H1 (cell line): ENCODE measurements around the gene EDA. TPM values are rescaled to one million over a fixed set of nuclear protein-coding genes. Genes with fewer than 3 reads are reported as not detected.

Experiments used
- CTCF ChIA-PET: fragments of 300-600 bp; sonication (Branson Sonifier 250); formaldehyde crosslinking; loops from one replicate; lab custom pipeline; 2021; ENCODE audit not compliant: partially characterized antibody; lab: Charles Lee
- POLR2A ChIA-PET: fragments of 300-600 bp; sonication (Branson Sonifier 250); formaldehyde crosslinking; loops from one replicate; lab custom pipeline; 2021; ENCODE audit warnings: inconsistent platforms; ENCODE audit not compliant: partially characterized antibody; lab: Charles Lee
- DNase-seq, 2 experiments: peaks; one replicate each; pipeline versions ENCODE4 v3.0.0 to v3.0.0-alpha.2; 2010 to 2022; ENCODE audit warnings: low spot score in 2 of 2, low read depth in 1 of 2, mixed read lengths in 1 of 2
- FAIRE-seq: peaks from 2 replicates; lab custom pipeline; 2011; peaks lifted over from hg19 to GRCh38; lab: Jason Lieb, UNC
- H2AFZ ChIP-seq: 2 replicates; pipeline ENCODE4 v1.8.1; 2012; ENCODE audit warnings: low read length, inconsistent platforms
- H2AK5ac ChIP-seq: 2 replicates; pipeline ENCODE4 v1.6.1; 2013; ENCODE audit warnings: low read depth, low read length
- H2BK120ac ChIP-seq: replicated peaks from 2 replicates; pipeline ENCODE3; 2013; ENCODE audit warnings: low read depth, low read length, inconsistent platforms
- H2BK12ac ChIP-seq: 2 replicates; pipeline ENCODE4 v1.6.1; 2013; ENCODE audit warnings: low read depth, low read length
- H2BK15ac ChIP-seq: 2 replicates; pipeline ENCODE4 v1.6.1; 2013; ENCODE audit warnings: low read length
- H2BK20ac ChIP-seq: 2 replicates; pipeline ENCODE4 v1.6.1; 2013; ENCODE audit warnings: low read length
- H2BK5ac ChIP-seq: 2 replicates; pipeline ENCODE4 v1.6.1; 2013; ENCODE audit warnings: low read depth, low read length
- H3K14ac ChIP-seq: 2 replicates; pipeline ENCODE4 v1.6.1; 2013; ENCODE audit warnings: inconsistent platforms; ENCODE audit not compliant: insufficient read length
- H3K18ac ChIP-seq: 2 replicates; pipeline ENCODE4 v1.6.1; 2013; ENCODE audit warnings: low read length; ENCODE audit errors: extremely low read depth
- H3K23ac ChIP-seq: 2 replicates; pipeline ENCODE4 v1.6.1; 2013; ENCODE audit warnings: inconsistent platforms; ENCODE audit not compliant: insufficient read length
- H3K23me2 ChIP-seq: 2 replicates; pipeline ENCODE4 v1.6.1; 2013; ENCODE audit warnings: low read depth, low read length
- H3K27ac ChIP-seq: 2 replicates; pipeline ENCODE4 v1.6.1; 2011; ENCODE audit warnings: low read depth, low read length, inconsistent platforms
- H3K27me3 ChIP-seq, 4 experiments: replicated peaks in 1 of 4; 1 replicate in 1 of 4; 2 replicates in 3 of 4; pipeline versions ENCODE4 v1.6.1 to v1.8.1; 2011 to 2013; ENCODE audit warnings: low read length in 3 of 4, mild to moderate bottlenecking in 3 of 4, inconsistent platforms in 2 of 4, mixed read lengths in 2 of 4, moderate library complexity in 1 of 4; ENCODE audit not compliant: control insufficient read depth in 3 of 4, insufficient read depth in 3 of 4; ENCODE audit errors: extremely low read depth in 1 of 4
- H3K36me3 ChIP-seq, 4 experiments: 2 replicates each; pipeline versions ENCODE4 v1.6.1 to v1.8.1; 2011 to 2013; ENCODE audit warnings: mild to moderate bottlenecking in 4 of 4, low read length in 3 of 4, moderate library complexity in 2 of 4, control low read depth in 1 of 4, inconsistent platforms in 1 of 4; ENCODE audit not compliant: insufficient read depth in 4 of 4, control insufficient read depth in 2 of 4
- H3K4ac ChIP-seq: replicated peaks from 2 replicates; pipeline ENCODE3; 2013; ENCODE audit warnings: low read length, low read depth, mixed read lengths, inconsistent platforms; ENCODE audit not compliant: insufficient read length
- H3K4me1 ChIP-seq, 4 experiments: replicated peaks in 1 of 4; 1 replicate in 1 of 4; 2 replicates in 3 of 4; pipeline versions ENCODE4 v1.6.1 to v1.8.1; 2011 to 2013; ENCODE audit warnings: low read length in 3 of 4, inconsistent platforms in 2 of 4, mixed read lengths in 1 of 4; ENCODE audit not compliant: insufficient read depth in 4 of 4, control insufficient read depth in 3 of 4
- H3K4me2 ChIP-seq, 2 experiments: 2 replicates each; pipeline versions ENCODE4 v1.6.1 to v1.8.1; 2011 to 2013; ENCODE audit warnings: low read depth in 2 of 2, low read length in 2 of 2, control low read depth in 1 of 2, inconsistent platforms in 1 of 2, mild to moderate bottlenecking in 1 of 2; ENCODE audit not compliant: insufficient read depth in 1 of 2
- H3K4me3 ChIP-seq, 4 experiments: fragments of 200-600, 300-600 bp in 1 of 4; sonication (generic), shearing (Covaris generic), sonication (Bioruptor Twin) in 1 of 4; 2 replicates each; pipeline versions ENCODE4 v1.5.1 to v1.8.1; 2011 to 2016; ENCODE audit warnings: low read length in 4 of 4, low read depth in 3 of 4, control low read depth in 2 of 4, inconsistent platforms in 2 of 4, mild to moderate bottlenecking in 2 of 4, mixed read lengths in 1 of 4, moderate library complexity in 1 of 4; ENCODE audit not compliant: insufficient read depth in 2 of 4; ENCODE audit errors: extremely low read depth in 1 of 4
- H3K56ac ChIP-seq: replicated peaks from 2 replicates; pipeline ENCODE3; 2013; ENCODE audit warnings: low read depth, mild to moderate bottlenecking, mixed read lengths, low read length, inconsistent platforms; ENCODE audit not compliant: insufficient read length
- H3K79me1 ChIP-seq: 2 replicates; pipeline ENCODE4 v1.6.1; 2013; ENCODE audit warnings: low read depth, low read length, control low read depth
- H3K79me2 ChIP-seq, 2 experiments: 2 replicates each; pipeline versions ENCODE4 v1.6.1 to v1.8.1; 2012 to 2013; ENCODE audit warnings: low read length in 2 of 2, mild to moderate bottlenecking in 2 of 2, inconsistent platforms in 1 of 2; ENCODE audit not compliant: insufficient read depth in 2 of 2, control insufficient read depth in 1 of 2
- H3K9ac ChIP-seq, 4 experiments: replicated peaks in 1 of 4; 1 replicate in 1 of 4; 2 replicates in 3 of 4; pipeline versions ENCODE4 v1.6.1 to v1.8.1; 2011 to 2013; ENCODE audit warnings: low read depth in 3 of 4, low read length in 3 of 4, control low read depth in 2 of 4, mild to moderate bottlenecking in 2 of 4, moderate library complexity in 2 of 4, inconsistent platforms in 1 of 4; ENCODE audit errors: extremely low read depth in 1 of 4
- H3K9me3 ChIP-seq, 2 experiments: 2 replicates each; pipeline versions ENCODE4 v1.6.1 to v1.8.1; 2012 to 2013; ENCODE audit warnings: mild to moderate bottlenecking in 2 of 2, moderate library complexity in 2 of 2, control low read depth in 1 of 2, inconsistent platforms in 1 of 2, low read depth in 1 of 2, low read length in 1 of 2, mixed read lengths in 1 of 2; ENCODE audit not compliant: insufficient read depth in 2 of 2
- H4K20me1 ChIP-seq, 2 experiments: replicated peaks in 1 of 2; 2 replicates each; pipeline versions ENCODE3 to v1.8.1; 2011 to 2013; ENCODE audit warnings: inconsistent platforms in 2 of 2, low read length in 2 of 2, mild to moderate bottlenecking in 1 of 2; ENCODE audit not compliant: insufficient read depth in 2 of 2, control insufficient read depth in 1 of 2
- H4K5ac ChIP-seq: 2 replicates; pipeline ENCODE4 v1.6.1; 2013; ENCODE audit warnings: low read length, low read depth, mixed read lengths, inconsistent platforms; ENCODE audit not compliant: insufficient read length
- H4K8ac ChIP-seq: 2 replicates; pipeline ENCODE4 v1.8.0; 2013; ENCODE audit warnings: mild to moderate bottlenecking, moderate library complexity, low read length, inconsistent platforms; ENCODE audit not compliant: insufficient read depth; ENCODE audit errors: extremely low read depth
- H4K91ac ChIP-seq: replicated peaks from 2 replicates; pipeline ENCODE3; 2013; ENCODE audit warnings: low read length, mixed read lengths, inconsistent platforms; ENCODE audit not compliant: insufficient read length
- BCL11A ChIP-seq, 2 experiments: IDR thresholded peaks; one replicate each; pipeline ENCODE4 v1.6.1; 2011; ENCODE audit warnings: low read depth in 2 of 2, low read length in 2 of 2, mild to moderate bottlenecking in 2 of 2
- CTCF ChIP-seq, 3 experiments: IDR thresholded peaks; 1 replicate in 2 of 3; 2 replicates in 1 of 3; pipeline versions ENCODE4 v1.5.1 to v1.6.1; 2011; ENCODE audit warnings: low read length in 3 of 3, mild to moderate bottlenecking in 3 of 3, inconsistent platforms in 2 of 3, low read depth in 1 of 3, moderate library complexity in 1 of 3; ENCODE audit not compliant: insufficient read depth in 1 of 3; ENCODE audit errors: control extremely low read depth in 1 of 3
- MAFK ChIP-seq: IDR thresholded peaks from 2 replicates; pipeline ENCODE4 v1.6.1; 2012; ENCODE audit warnings: low read depth, mild to moderate bottlenecking, improper control_type of control experiment, low read length
- SP1 ChIP-seq: IDR thresholded peaks from 2 replicates; pipeline ENCODE4 v1.6.1; 2011; ENCODE audit warnings: low read depth, low read length
- SP2 ChIP-seq: IDR thresholded peaks from 2 replicates; pipeline ENCODE4 v1.6.1; 2012; ENCODE audit warnings: mild to moderate bottlenecking, low read length, inconsistent platforms
- USF2 ChIP-seq: IDR thresholded peaks from 2 replicates; pipeline ENCODE4 v1.6.1; 2011; ENCODE audit warnings: low read length, improper control_type of control experiment
- WGBS, 2 experiments: shearing (Covaris generic) in 1 of 2; methylation state at CpG; one replicate each; pipeline versions ENCODE4 v1.1.6 to v1.1.7; 2013 to 2015; ENCODE audit warnings: low lambda C conversion rate in 2 of 2, mixed read lengths in 2 of 2, inconsistent platforms in 1 of 2, low coverage in 1 of 2, missing lambda C conversion rate in 1 of 2; ENCODE audit not compliant: insufficient replicate concordance in 2 of 2, insufficient coverage in 1 of 2, insufficient read length in 1 of 2; ENCODE audit errors: extremely low coverage in 1 of 2, missing lambda C conversion rate in 1 of 2; 5-methylcytosine and 5-hydroxymethylcytosine counted together
- polyA plus RNA-seq, 7 experiments: library from polyadenylated mRNA; depleted of rRNA in 3 of 7; stranded (reverse) in 5 of 7; unstranded in 2 of 7; fragments of >200 nt in 5 of 7; fragments of 200-250 nt in 2 of 7; gene quantifications; 1 replicate in 5 of 7; 2 replicates in 1 of 7; 4 replicates in 1 of 7; pipeline versions ENCODE4 v1.2.1 to v1.2.3, GENCODE V29; 2011 to 2013; ENCODE audit warnings: missing spikeins in 2 of 7, mixed read lengths in 2 of 7
- total RNA-seq: library from RNA; stranded (reverse); fragmentation: NEBNext Ultra II Directional; extraction: Animal tissue kit (Norgen Biotek cat#: 25700); gene quantifications from 2 replicates; pipeline ENCODE4 v1.2.1, GENCODE V29; 2021

EDA gene
- total and polyA plus RNA-seq, 2 of the 8 experiments (the other 6 are each of a cell fraction or from before 2014, with no cell fraction given), result 7.5 to 10.5 TPM

- no peak overlapping the region for H3K9ac ChIP-seq
- no peak overlapping the region for H2BK5ac ChIP-seq
- no peak overlapping the region for H3K23ac ChIP-seq
- no peaks in the 10 kb centered on the region for H4K20me1 ChIP-seq
- no peaks in the 10 kb centered on the region for H3K4me1 ChIP-seq
- H3K27me3 ChIP-seq, result no peaks in the 10 kb centered on the region
- H2BK120ac ChIP-seq, result no peak overlapping the region
- DNase-seq, result no peak
- peaks cover 0 to 9% of the 10 kb centered on the region in 2 experiments; a peak in 2 of 4 replicates for H3K9me3 ChIP-seq
- H3K23me2 ChIP-seq, result no peaks in the 10 kb centered on the region
- H3K4me3 ChIP-seq, result no peak overlapping the region
- H2BK15ac ChIP-seq, result no peak overlapping the region
- no peak overlapping the region for H3K18ac ChIP-seq
- no peak overlapping the region for H3K27ac ChIP-seq
- H2AFZ ChIP-seq, result no peak overlapping the region
- H3K79me1 ChIP-seq, result no peaks in the 10 kb centered on the region
- no peak overlapping the region for H3K56ac ChIP-seq
- no peak overlapping the region for H2BK20ac ChIP-seq
- ChIA-PET POLR2A (no interaction called here), CTCF (interaction anchor here (1.2 kb wide), 1 partner anchor 373 kb away, joined by 3 read pairs; the partner anchor contains the start of gene IGBP1)
- H3K4me2 ChIP-seq, result no peak overlapping the region
- no peak overlapping the region for H3K4ac ChIP-seq
- no peaks in the 10 kb centered on the region for H3K36me3 ChIP-seq
- H4K5ac ChIP-seq, result no peak overlapping the region
- FAIRE-seq, result no peak
- H3K14ac ChIP-seq, result no peak overlapping the region
- no peak for TF ChIP-seq MAFK
- no peak for TF ChIP-seq CTCF (IDR thresholded peaks at IDR 0.05; ENCODE audit: control extremely low read depth in 1 of 3, insufficient read depth in 1 of 3, low read depth in 1 of 3, low read length in 3 of 3)
- no peak for TF ChIP-seq SP2
- no peak for TF ChIP-seq USF2
- TF ChIP-seq BCL11A (IDR thresholded peaks at IDR 0.05; ENCODE audit: low read depth in 2 of 2, low read length in 2 of 2), result no peak
- TF ChIP-seq SP1, result no peak
- H2AK5ac ChIP-seq, result no peak overlapping the region
- no peak overlapping the region for H4K8ac ChIP-seq
- H4K91ac ChIP-seq, result no peak overlapping the region
- WGBS, 2 experiments, result 88% methylated on average over 1 of the region's 1 CpG; no CpG with 5 or more reads in 1 of the 2 experiments
- no peak overlapping the region for H2BK12ac ChIP-seq
- H3K79me2 ChIP-seq, result no peaks in the 10 kb centered on the region
Measured at GRCh38 chrX:69759921-69760625, 144.2 kb downstream of the EDA start.
